GM10266 (cell line): ENCODE measurements around the gene ARL15.

Experiments used
- DNase-seq: peaks from one replicate; pipeline ENCODE4 v3.0.0; 2012; ENCODE audit errors: extremely low spot score
- CTCF ChIP-seq: IDR thresholded peaks from 2 replicates; pipeline ENCODE4 v1.5.1; 2012; ENCODE audit warnings: mild to moderate bottlenecking, low read depth; ENCODE audit not compliant: control insufficient read depth, insufficient read depth; ENCODE audit errors: missing control alignments

Gene ARL15

GRCh38 chr5:54337523-54337922 lies 27.1 kb upstream of the ARL15 start:
- TF ChIP-seq CTCF, result no peak
- no peak for DNase-seq

- no peak for TF ChIP-seq CTCF
- no peak for DNase-seq
Observed at GRCh38 chr5:54332720-54333119, 22.3 kb upstream of the ARL15 start.

- no peak for DNase-seq
- TF ChIP-seq CTCF, result no peak
Observed at GRCh38 chr5:54329731-54330709, 19.6 kb upstream of the ARL15 start.

GRCh38 chr5:54326662-54327270 lies 16.4 kb upstream of the ARL15 start:
- no peak for TF ChIP-seq CTCF
- no peak for DNase-seq

GRCh38 chr5:54325610-54326311 lies 15.4 kb upstream of the ARL15 start:
- DNase-seq, result no peak
- no peak for TF ChIP-seq CTCF

- TF ChIP-seq CTCF, result no peak
- DNase-seq, result no peak
Observed at GRCh38 chr5:54325272-54325609, 14.9 kb upstream of the ARL15 start.
